Measurements from ENCODE around the gene SFN. TPM values are rescaled to one million over a fixed set of nuclear protein-coding genes. Genes with fewer than 3 reads are reported as not detected.

The SFN gene
- total RNA-seq, 1 experiment from 2014 or later: 245 TPM

DNA sequence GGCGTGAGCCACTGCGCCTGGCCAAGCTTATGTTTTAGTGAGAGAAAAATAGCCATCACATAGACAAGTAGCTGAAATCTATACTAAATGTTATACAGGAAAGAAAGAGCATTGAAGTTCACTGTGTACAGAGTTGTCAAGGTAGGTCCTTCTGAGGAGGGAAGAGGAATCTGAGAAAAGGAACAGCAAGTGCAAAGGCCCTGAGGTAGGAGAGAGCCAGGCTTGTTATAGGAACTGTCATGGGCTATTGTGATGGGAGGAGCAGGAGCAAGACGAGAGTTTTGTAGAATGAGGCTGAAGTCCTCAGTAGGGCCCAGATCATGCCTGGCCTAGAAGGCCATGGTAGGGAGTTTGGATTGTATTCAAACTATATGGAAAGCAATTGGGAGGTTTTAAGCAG, 31.9 kb upstream of the SFN start (continued):
- TF ChIP-seq ELF1 (IDR thresholded peaks at IDR 0.05; ENCODE audit: borderline replicate concordance, low read depth) (no peak), REST (IDR thresholded peaks at IDR 0.05; ENCODE audit: low read depth) (no peak), JUND (IDR thresholded peaks at IDR 0.05) (no peak), SP1 (IDR thresholded peaks at IDR 0.05; ENCODE audit: low read depth) (no peak), ZNF274 (IDR thresholded peaks at IDR 0.05; ENCODE audit: low read depth, low read length) (no peak)
- TF ChIP-seq, protein P1, sequence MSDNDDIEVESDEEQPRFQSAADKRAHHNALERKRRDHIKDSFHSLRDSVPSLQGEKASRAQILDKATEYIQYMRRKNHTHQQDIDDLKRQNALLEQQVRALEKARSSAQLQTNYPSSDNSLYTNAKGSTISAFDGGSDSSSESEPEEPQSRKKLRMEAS (IDR thresholded peaks at IDR 0.05): no peak

DNA sequence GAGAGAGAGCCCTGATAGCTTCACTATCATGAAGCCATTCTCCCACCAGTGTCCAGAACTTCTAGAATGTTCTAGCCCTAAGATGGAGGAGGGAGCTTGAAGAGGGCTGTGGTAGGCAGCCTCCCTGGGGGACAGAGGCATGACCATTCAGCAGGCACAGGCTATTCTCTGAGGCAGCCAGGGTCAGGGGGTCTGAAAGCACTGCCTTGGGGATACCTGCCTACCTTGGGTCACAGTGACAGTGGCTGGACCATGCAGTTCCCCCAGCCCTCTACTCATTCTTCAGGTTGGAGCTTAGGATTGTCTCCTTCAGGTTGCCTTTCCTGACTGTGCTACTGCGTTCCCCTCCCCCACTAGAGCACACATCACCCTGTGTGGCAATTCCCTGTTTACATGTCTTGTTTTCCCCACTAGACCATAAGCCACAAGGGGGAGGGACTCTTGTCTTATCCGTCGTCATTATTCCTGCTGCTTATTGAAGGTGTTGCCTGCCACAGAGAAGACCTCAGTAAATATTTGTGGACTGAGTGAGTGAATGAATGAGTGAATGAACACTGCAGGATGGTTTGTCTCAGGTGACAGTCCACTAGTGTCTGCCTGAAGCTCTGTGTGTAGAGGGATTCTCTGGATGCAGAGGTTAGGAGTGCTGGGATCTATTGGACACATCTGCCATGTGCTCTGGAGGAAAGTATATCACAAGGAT, 31.3 kb upstream of the SFN start:
- no peaks in the 10 kb centered on the region for H4K20me1 ChIP-seq (ENCODE audit: insufficient read depth)
- no peak overlapping the region for H3K4me2 ChIP-seq (ENCODE audit: low read length)
- CTCF ChIA-PET: interaction anchor here (1.1 kb wide), 1 partner anchor 22 kb away, joined by 4 read pairs; no protein-coding TSS in a partner anchor
- no peak overlapping the region for H3K9ac ChIP-seq (ENCODE audit: low read length)
- no peaks in the 10 kb centered on the region for H3K9me3 ChIP-seq (ENCODE audit: control insufficient read depth in 1 of 2, insufficient read depth in 1 of 2, low read depth in 1 of 2, low read length in 2 of 2)
- H3K4me1 ChIP-seq (ENCODE audit: control insufficient read depth in 1 of 2, insufficient read depth in 2 of 2, low read length in 2 of 2): peaks cover 6 to 22% of the 10 kb centered on the region in 2 experiments; a peak in 3 of 4 replicates
- no peaks in the 10 kb centered on the region for H3K9me2 ChIP-seq (ENCODE audit: insufficient read depth)
- intact Hi-C loops (cut with micrococcal nuclease): no loop called here
- POLR2A ChIA-PET: interaction anchor here (1.5 kb wide), 1 partner anchor 17 kb away, joined by 3 read pairs; no protein-coding TSS in a partner anchor
- no peak overlapping the region for H3K27ac ChIP-seq (ENCODE audit: low read depth, low read length)
- RAD21 ChIA-PET (ENCODE audit: low non-redundant PET in 1 of 2, low total read pairs in 2 of 2, uncharacterized antibody in 2 of 2, unreplicated experiment in 2 of 2): interaction anchor here in 1 of 2 experiments (0.6 kb wide), 1 partner anchor 37 kb away, joined by 3 read pairs; no protein-coding TSS in a partner anchor
- peaks cover 35 to 47% of the 10 kb centered on the region in 2 experiments for H3K36me3 ChIP-seq (ENCODE audit: control insufficient read depth in 1 of 2, insufficient read depth in 2 of 2, low read length in 2 of 2)
- H2AFZ ChIP-seq (ENCODE audit: low read depth, low read length, poor library complexity, severe bottlenecking): no peak overlapping the region
- no peak overlapping the region for H3K4me3 ChIP-seq (replicated peaks in 1 of 2; ENCODE audit: low read depth in 1 of 2, low read length in 2 of 2)
- DNase-seq (ENCODE audit: low read depth, low spot score) (no peak), ATAC-seq (no peak)
- no TSS peak for BruUV-seq (replicated peaks)
- no peak for TF ChIP-seq CEBPB (IDR thresholded peaks at IDR 0.05; ENCODE audit: low read depth)
- TF ChIP-seq ZNF274 (IDR thresholded peaks at IDR 0.05; ENCODE audit: low read depth, low read length): no peak
- TF ChIP-seq FOSL1 (IDR thresholded peaks at IDR 0.05; ENCODE audit: low read depth): no peak
- TF ChIP-seq EZH2 (IDR thresholded peaks at IDR 0.05): no peak
- no peak for TF ChIP-seq JUND (IDR thresholded peaks at IDR 0.05)
- H3K79me2 ChIP-seq (ENCODE audit: insufficient read depth, low read length): peaks cover 54% of the 10 kb centered on the region
- H3K27me3 ChIP-seq (ENCODE audit: insufficient read depth, low read length): no peaks in the 10 kb centered on the region
